ENCODE data around the gene SNRPD3. TPM values are rescaled to one million over a fixed set of nuclear protein-coding genes. Genes with fewer than 3 reads are reported as not detected.

The SNRPD3 gene
- total RNA-seq, 6 donors from 2014 or later = 66.8 to 119 (median 84.8) TPM

DNA sequence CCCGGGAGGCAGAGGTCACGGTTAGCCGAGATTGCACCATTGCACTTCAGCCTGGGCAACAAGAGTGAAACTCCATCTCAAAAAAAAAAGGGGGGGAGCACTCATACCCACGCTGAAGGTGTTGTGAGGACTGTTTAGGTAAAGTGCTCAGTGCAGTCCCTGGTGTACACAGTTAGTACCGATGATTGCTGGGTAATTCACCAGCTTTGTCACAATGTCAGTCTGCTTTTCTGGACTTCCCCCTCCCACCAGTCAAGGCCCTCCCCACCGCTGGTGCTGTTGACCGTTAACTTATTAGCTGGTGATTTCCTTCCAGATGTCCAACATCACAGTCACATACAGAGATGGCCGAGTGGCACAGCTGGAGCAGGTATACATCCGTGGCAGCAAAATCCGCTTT lies 11.9 kb downstream of the SNRPD3 start:
- no peaks in the 10 kb centered on the region for H3K27me3 ChIP-seq
- peaks cover 21 to 31% (median 26%) of the 10 kb centered on the region in 4 donors for H3K4me1 ChIP-seq
- WGBS, 2 donors = 69 to 71% methylated on average over 8 to 10 of the region's 10 CpGs
- no peak for DNase-seq
- TF ChIP-seq POLR2AphosphoS5 (IDR thresholded peaks at IDR 0.05) (no peak), EP300 (IDR thresholded peaks at IDR 0.05) (no peak), POLR2A (IDR thresholded peaks at IDR 0.05) (no peak)
- TF ChIP-seq, protein P1, sequence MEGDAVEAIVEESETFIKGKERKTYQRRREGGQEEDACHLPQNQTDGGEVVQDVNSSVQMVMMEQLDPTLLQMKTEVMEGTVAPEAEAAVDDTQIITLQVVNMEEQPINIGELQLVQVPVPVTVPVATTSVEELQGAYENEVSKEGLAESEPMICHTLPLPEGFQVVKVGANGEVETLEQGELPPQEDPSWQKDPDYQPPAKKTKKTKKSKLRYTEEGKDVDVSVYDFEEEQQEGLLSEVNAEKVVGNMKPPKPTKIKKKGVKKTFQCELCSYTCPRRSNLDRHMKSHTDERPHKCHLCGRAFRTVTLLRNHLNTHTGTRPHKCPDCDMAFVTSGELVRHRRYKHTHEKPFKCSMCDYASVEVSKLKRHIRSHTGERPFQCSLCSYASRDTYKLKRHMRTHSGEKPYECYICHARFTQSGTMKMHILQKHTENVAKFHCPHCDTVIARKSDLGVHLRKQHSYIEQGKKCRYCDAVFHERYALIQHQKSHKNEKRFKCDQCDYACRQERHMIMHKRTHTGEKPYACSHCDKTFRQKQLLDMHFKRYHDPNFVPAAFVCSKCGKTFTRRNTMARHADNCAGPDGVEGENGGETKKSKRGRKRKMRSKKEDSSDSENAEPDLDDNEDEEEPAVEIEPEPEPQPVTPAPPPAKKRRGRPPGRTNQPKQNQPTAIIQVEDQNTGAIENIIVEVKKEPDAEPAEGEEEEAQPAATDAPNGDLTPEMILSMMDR (IDR thresholded peaks at IDR 0.05) = no peak
- peaks cover 24 to 65% (median 42%) of the 10 kb centered on the region in 4 donors for H3K36me3 ChIP-seq
- no peak overlapping the region for H3K27ac ChIP-seq
- no peak for ATAC-seq (ENCODE audit: low FRiP score in 2 of 2)
- H3K4me3 ChIP-seq = no peak overlapping the region
- H3K9me3 ChIP-seq = no peaks in the 10 kb centered on the region

DNA sequence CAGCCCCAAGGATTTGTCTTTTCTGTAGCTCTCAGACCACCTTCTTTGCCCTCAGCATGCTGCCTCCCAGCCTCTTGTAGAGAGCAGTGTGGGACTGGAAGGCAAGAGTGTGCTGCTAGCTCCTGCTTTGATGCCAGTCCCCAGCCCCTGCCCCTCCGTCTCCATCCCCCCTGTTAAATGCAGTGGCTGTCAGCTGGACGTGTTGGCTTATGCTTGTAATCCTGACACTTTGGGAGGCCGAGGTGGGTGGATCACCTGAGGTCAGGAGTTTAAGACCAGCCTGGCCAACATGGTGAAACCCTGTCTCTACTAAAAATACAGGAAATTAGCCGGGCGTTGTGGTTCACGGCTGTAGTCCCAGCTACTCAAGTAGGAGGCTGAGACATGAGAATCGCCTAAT lies 15.5 kb downstream of the SNRPD3 start:
- no peak for TF ChIP-seq POLR2A (IDR thresholded peaks at IDR 0.05)
- TF ChIP-seq, protein P1 (IDR thresholded peaks at IDR 0.05) = no peak
- TF ChIP-seq EP300 (IDR thresholded peaks at IDR 0.05) = no peak
- TF ChIP-seq POLR2AphosphoS5 (IDR thresholded peaks at IDR 0.05) = no peak
- WGBS, 2 donors = 95 to 98% methylated on average over 7 of the region's 7 CpGs
- ATAC-seq (ENCODE audit: low FRiP score in 2 of 2) = no peak
- peaks cover 36 to 67% (median 57%) of the 10 kb centered on the region in 4 donors for H3K36me3 ChIP-seq
- DNase-seq = no peak
- no peak overlapping the region for H3K4me3 ChIP-seq
- peaks cover 9 to 16% (median 11%) of the 10 kb centered on the region in 4 donors for H3K4me1 ChIP-seq
- H3K27me3 ChIP-seq = no peaks in the 10 kb centered on the region
- H3K27ac ChIP-seq = no peak overlapping the region
- no peaks in the 10 kb centered on the region for H3K9me3 ChIP-seq

DNA sequence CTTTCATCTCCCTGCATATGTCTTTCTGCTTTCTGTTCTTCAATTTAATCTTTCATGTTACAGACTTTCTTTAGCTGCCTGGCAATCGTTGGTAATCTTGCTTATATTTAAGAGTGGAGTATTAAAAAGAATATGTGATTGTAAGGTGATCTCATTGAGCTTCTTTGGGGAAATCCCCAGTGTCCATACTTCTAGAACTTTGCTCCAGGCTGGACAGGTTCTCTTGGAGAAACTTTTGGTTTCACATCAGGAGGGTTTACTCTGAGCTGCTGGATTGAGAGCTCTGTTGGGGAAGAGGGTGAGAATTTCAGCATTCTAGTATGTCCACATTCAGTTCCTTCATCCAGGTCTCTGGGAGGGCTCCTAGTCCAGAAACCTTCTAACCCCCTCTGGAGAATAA lies 21.0 kb downstream of the SNRPD3 start:
- no peak overlapping the region for H3K4me3 ChIP-seq
- DNase-seq = no peak
- no peaks in the 10 kb centered on the region for H3K9me3 ChIP-seq
- peaks cover 18 to 41% (median 26%) of the 10 kb centered on the region in 4 donors for H3K36me3 ChIP-seq
- peak overlapping the region in 1 of 4 donors; percentile 31 for H3K27ac ChIP-seq
- ATAC-seq (ENCODE audit: low FRiP score in 2 of 2) = no peak
- H3K4me1 ChIP-seq = peaks cover 0 to 12% (median 7%) of the 10 kb centered on the region in 4 donors
- 53 to 72% methylated on average over 1 of the region's 1 CpG for WGBS, 2 donors
- H3K27me3 ChIP-seq = no peaks in the 10 kb centered on the region
- no peak for TF ChIP-seq POLR2A (IDR thresholded peaks at IDR 0.05)
- no peak for TF ChIP-seq POLR2AphosphoS5 (IDR thresholded peaks at IDR 0.05)
- TF ChIP-seq EP300 (IDR thresholded peaks at IDR 0.05) = no peak

DNA sequence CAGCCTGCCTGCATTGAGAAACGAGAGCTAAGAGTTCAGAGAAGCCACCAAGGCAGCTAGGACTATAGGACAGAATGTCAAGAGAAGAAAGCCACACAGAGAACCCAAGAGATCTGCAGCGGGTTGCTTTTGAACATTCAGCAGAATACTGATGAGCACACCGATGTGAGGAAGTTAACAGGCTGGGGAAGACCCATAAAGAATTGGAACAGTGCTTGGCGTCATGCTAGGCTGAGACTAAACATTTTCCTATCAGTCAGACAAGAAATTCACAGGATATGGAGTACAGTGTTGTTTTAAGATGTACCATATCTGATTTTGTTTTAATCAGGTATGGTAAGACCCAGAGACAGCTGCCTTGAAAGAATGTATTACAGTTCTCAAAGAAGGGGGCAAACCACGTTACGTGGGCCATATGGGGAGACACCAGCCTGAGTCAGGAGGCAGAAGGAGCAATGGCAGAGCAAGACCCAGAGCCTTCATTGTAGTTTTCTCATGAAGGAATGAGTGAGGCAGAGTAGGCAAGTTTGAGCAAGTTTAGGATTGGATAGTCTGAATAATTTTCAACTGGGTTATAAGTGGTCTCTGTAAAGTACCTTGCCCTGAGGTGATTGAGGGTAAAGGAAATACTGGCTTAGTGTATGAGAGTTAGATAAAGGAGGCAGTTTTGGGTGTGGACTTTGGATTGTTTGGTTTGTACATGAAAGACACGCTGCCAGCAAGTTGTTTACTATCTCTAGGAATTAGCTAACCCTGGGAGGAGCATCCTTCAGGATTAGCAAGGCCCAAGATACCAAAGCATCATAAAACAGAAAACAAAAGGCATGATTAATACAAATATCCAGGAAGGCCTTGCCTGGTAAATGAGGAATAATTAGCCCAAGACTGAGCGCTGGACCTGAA lies 22.8 kb downstream of the SNRPD3 start:
- no peaks in the 10 kb centered on the region for H3K9me3 ChIP-seq
- 66 to 69% methylated on average over 8 of the region's 8 CpGs for WGBS, 2 donors
- H3K36me3 ChIP-seq = peaks cover 6 to 24% (median 9%) of the 10 kb centered on the region in 4 donors
- peaks cover 5 to 13% (median 12%) of the 10 kb centered on the region in 4 donors for H3K4me1 ChIP-seq
- H3K4me3 ChIP-seq = no peak overlapping the region
- ATAC-seq (ENCODE audit: low FRiP score in 2 of 2) (no peak), DNase-seq (no peak)
- no peaks in the 10 kb centered on the region for H3K27me3 ChIP-seq
- TF ChIP-seq, protein P1 (IDR thresholded peaks at IDR 0.05) = no peak
- TF ChIP-seq POLR2AphosphoS5 (IDR thresholded peaks at IDR 0.05) (no peak), EP300 (IDR thresholded peaks at IDR 0.05) (no peak), POLR2A (IDR thresholded peaks at IDR 0.05) (no peak)
- H3K27ac ChIP-seq = peak overlapping the region; percentile 16 to 67 (median 36)

DNA sequence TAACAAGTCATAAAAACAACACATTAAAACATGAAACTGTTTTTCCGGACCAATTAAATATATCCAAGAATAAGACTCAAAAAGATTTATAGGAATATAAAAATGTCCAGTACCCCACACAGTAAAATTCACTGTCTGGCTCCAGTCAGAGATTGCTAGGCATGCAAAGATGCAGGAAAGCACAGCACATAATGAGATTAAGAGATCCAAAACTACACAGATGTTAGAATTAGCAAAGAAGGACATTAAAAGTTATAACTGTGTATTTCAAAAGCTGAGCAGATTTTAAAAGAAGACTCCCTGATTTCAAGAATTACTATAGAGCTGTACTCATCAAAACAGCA lies 23.4 kb downstream of the SNRPD3 start:
- Histone ChIP-seq H3K4me1 (peaks cover 9 to 18% (median 16%) of the 10 kb centered on the region in 4 donors), H3K36me3 (peaks cover 5 to 18% (median 6%) of the 10 kb centered on the region in 4 donors), H3K27me3 (no peaks in the 10 kb centered on the region), H3K9me3 (no peaks in the 10 kb centered on the region), H3K4me3 (no peak overlapping the region), H3K27ac (peak overlapping the region in 2 of 4 donors; percentile 20 to 67)
- DNase-seq (no peak), ATAC-seq (ENCODE audit: low FRiP score in 2 of 2) (no peak)
- 60 to 73% methylated on average over 1 of the region's 1 CpG for WGBS, 2 donors
- TF ChIP-seq EP300 (IDR thresholded peaks at IDR 0.05) = no peak
- TF ChIP-seq POLR2A (IDR thresholded peaks at IDR 0.05) = no peak
- no peak for TF ChIP-seq POLR2AphosphoS5 (IDR thresholded peaks at IDR 0.05)
- TF ChIP-seq, protein P1 (IDR thresholded peaks at IDR 0.05) = no peak
